Measurements from ENCODE around the gene PHLDB3.

DNA sequence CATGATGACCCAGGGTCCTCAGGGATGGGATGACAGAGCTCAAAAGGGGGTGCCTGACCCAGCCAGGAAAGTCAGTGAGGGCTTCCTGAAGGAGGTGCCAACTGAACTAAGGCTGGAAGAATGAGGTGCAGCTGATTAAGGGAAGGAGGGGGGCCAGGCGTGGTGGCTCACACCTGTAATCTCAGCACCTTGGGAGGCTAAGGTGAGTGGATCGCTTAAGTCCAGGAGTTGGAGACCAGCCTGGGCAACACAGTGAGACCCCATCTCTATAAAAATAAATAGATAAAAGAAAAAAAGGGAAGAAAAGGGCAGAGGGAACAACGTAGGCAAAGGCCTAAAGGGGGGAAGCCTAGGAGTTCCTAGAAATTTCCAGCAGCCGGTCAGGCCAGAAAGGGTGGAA is 30.1 kb downstream of the PHLDB3 start:
- TF ChIP-seq EZH2phosphoT487 (IDR thresholded peaks at IDR 0.05) (no peak), EZH2 (IDR thresholded peaks at IDR 0.05) (no peak)
- TF ChIP-seq, protein P1, sequence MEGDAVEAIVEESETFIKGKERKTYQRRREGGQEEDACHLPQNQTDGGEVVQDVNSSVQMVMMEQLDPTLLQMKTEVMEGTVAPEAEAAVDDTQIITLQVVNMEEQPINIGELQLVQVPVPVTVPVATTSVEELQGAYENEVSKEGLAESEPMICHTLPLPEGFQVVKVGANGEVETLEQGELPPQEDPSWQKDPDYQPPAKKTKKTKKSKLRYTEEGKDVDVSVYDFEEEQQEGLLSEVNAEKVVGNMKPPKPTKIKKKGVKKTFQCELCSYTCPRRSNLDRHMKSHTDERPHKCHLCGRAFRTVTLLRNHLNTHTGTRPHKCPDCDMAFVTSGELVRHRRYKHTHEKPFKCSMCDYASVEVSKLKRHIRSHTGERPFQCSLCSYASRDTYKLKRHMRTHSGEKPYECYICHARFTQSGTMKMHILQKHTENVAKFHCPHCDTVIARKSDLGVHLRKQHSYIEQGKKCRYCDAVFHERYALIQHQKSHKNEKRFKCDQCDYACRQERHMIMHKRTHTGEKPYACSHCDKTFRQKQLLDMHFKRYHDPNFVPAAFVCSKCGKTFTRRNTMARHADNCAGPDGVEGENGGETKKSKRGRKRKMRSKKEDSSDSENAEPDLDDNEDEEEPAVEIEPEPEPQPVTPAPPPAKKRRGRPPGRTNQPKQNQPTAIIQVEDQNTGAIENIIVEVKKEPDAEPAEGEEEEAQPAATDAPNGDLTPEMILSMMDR (IDR thresholded peaks at IDR 0.05) = no peak

Data from neural progenitor cell (in vitro differentiated cells).